ENCODE results near the gene HMCN2.

DNA sequence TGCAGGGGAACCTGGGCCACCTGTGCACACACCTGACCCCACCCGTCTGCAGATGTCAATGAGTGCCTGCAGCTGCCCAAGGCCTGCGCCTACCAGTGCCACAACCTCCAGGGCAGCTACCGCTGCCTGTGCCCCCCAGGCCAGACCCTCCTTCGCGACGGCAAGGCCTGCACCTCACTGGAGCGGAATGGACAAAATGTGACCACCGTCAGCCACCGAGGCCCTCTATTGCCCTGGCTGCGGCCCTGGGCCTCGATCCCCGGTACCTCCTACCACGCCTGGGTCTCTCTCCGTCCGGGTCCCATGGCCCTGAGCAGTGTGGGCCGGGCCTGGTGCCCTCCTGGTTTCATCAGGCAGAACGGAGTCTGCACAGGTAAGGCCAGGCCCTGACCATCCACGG lies 164.7 kb downstream of the HMCN2 start:
- no peak for TF ChIP-seq POLR2A (IDR thresholded peaks at IDR 0.05; ENCODE audit: low read length)
- TF ChIP-seq CTCF (IDR thresholded peaks at IDR 0.05) = no peak
- no peak for TF ChIP-seq POLR2AphosphoS2 (conservative IDR thresholded peaks at IDR 0.05; ENCODE audit: low read length)
- no peak for TF ChIP-seq RCOR1 (IDR thresholded peaks at IDR 0.05; ENCODE audit: low read depth, low read length)
- no peak for TF ChIP-seq KDM5A (IDR thresholded peaks at IDR 0.05)
